GM12878 (cell line): ENCODE results near the gene CNKSR3. TPM values are rescaled to one million over a fixed set of nuclear protein-coding genes. Genes with fewer than 3 reads are reported as not detected.

Experiments used
- ATAC-seq: fragments of 200-7000 bp; cut with Tn5 transposase; 3 replicates; pipeline ENCODE4 v1.9.1; 2020; ENCODE audit warnings: mild to moderate bottlenecking, moderate library complexity
- BruUV-seq: library from RNA; stranded (reverse); fragments of 400-500 nt; replicated peaks from 2 replicates; lab custom pipeline; 2021; lab: Mats Ljungman, UMichigan
- CTCF ChIA-PET: fragments of 300-600 bp; sonication (Branson Sonifier 250); formaldehyde crosslinking; extraction: SDS; loops from one replicate; lab custom pipeline; 2021; ENCODE audit warnings: inconsistent platforms; lab: Yijun Ruan, JAX
- POLR2A ChIA-PET: fragments of 350-600 bp; formaldehyde crosslinking; extraction: SDS; loops from one replicate; lab custom pipeline; 2021; ENCODE audit warnings: inconsistent platforms; lab: Charles Lee
- RAD21 ChIA-PET: fragments of 300-600 bp; sonication (Branson Sonifier 250); formaldehyde crosslinking; loops from one replicate; lab custom pipeline; 2023; ENCODE audit warnings: antibody characterized with exemption; ENCODE audit not compliant: unreplicated experiment; lab: Charles Lee
- SMC1A ChIA-PET: fragments of 300-600 bp; sonication (Branson Sonifier 250); formaldehyde crosslinking; loops from one replicate; lab custom pipeline; 2023; ENCODE audit not compliant: unreplicated experiment, uncharacterized antibody; lab: Charles Lee
- DNase-seq: peaks from one replicate; pipeline ENCODE4 v3.0.0-alpha.2; 2011; ENCODE audit warnings: low read depth, low spot score
- FAIRE-seq: peaks from 3 replicates; lab custom pipeline; 2011; peaks lifted over from hg19 to GRCh38; lab: Jason Lieb, UNC
- H2AFZ ChIP-seq: 2 replicates; pipeline ENCODE4 v1.6.0; 2011; ENCODE audit warnings: low read depth, low read length, control low read depth; ENCODE audit not compliant: control insufficient read depth
- H3K27ac ChIP-seq: 2 replicates; pipeline ENCODE4 v1.5.1; 2011; ENCODE audit warnings: control low read depth; ENCODE audit not compliant: control insufficient read depth, insufficient read depth
- H3K27me3 ChIP-seq, 2 experiments: replicated peaks in 1 of 2; 2 replicates each; pipeline versions ENCODE4 v1.6.0 to v1.6.1; 2011; ENCODE audit warnings: low read length in 1 of 2; ENCODE audit not compliant: control insufficient read depth in 2 of 2, insufficient read depth in 2 of 2
- H3K36me3 ChIP-seq, 2 experiments: 2 replicates each; pipeline ENCODE4 v1.5.1; 2011; ENCODE audit warnings: low read length in 1 of 2; ENCODE audit not compliant: control insufficient read depth in 2 of 2, insufficient read depth in 2 of 2
- H3K4me1 ChIP-seq: 2 replicates; pipeline ENCODE4 v1.6.1; 2011; ENCODE audit warnings: mild to moderate bottlenecking, low read length, moderate library complexity, mixed read lengths; ENCODE audit not compliant: control insufficient read depth, insufficient read depth
- H3K4me2 ChIP-seq: 2 replicates; pipeline ENCODE4 v1.6.0; 2011; ENCODE audit warnings: control low read depth; ENCODE audit not compliant: control insufficient read depth, insufficient read depth
- H3K4me3 ChIP-seq: fragments of 200-600 bp; sonication (generic); 2 replicates; pipeline ENCODE4 v1.5.1; 2016
- H3K79me2 ChIP-seq: 2 replicates; pipeline ENCODE4 v1.6.0; 2011; ENCODE audit warnings: low read length; ENCODE audit not compliant: control insufficient read depth, insufficient read depth
- H3K9ac ChIP-seq: 2 replicates; pipeline ENCODE4 v1.8.0; 2011; ENCODE audit warnings: low read length, control low read depth, mixed read lengths; ENCODE audit not compliant: control insufficient read depth, insufficient read depth
- H3K9me3 ChIP-seq: replicated peaks from 3 replicates; pipeline ENCODE4 v1.5.1; 2011; ENCODE audit warnings: mild to moderate bottlenecking, low read length; ENCODE audit not compliant: control insufficient read depth, insufficient read depth
- H4K20me1 ChIP-seq: 2 replicates; pipeline ENCODE4 v1.6.0; 2011; ENCODE audit not compliant: control insufficient read depth, insufficient read depth
- ATF7 ChIP-seq: fragments of 450-650 bp; IDR thresholded peaks from 2 replicates; pipeline ENCODE4 v1.6.1; 2016; ENCODE audit warnings: low read depth, mild to moderate bottlenecking
- BACH1 ChIP-seq: fragments of 450-650 bp; IDR thresholded peaks from 2 replicates; pipeline ENCODE4 v1.6.1; 2017; ENCODE audit warnings: mild to moderate bottlenecking, borderline replicate concordance
- BCL11A ChIP-seq: IDR thresholded peaks from 2 replicates; pipeline ENCODE4 v1.6.1; 2011; ENCODE audit warnings: low read depth, low read length
- CREB1 ChIP-seq: IDR thresholded peaks from 2 replicates; pipeline ENCODE4 v1.6.1; 2012; ENCODE audit warnings: low read depth, mild to moderate bottlenecking, inconsistent platforms
- KAT2A ChIP-seq: conservative IDR thresholded peaks from 2 replicates; pipeline ENCODE4 v1.6.1; 2011; ENCODE audit warnings: low read depth, low read length; ENCODE audit not compliant: control insufficient read depth
- KDM1A ChIP-seq: fragments of 200-600 bp; sonication (generic); IDR thresholded peaks from 2 replicates; pipeline ENCODE4 v1.6.1; 2016; ENCODE audit warnings: borderline replicate concordance
- MEF2A ChIP-seq: IDR thresholded peaks from 2 replicates; pipeline ENCODE4 v1.6.1; 2011; ENCODE audit warnings: low read depth, mild to moderate bottlenecking, low read length, moderate library complexity; ENCODE audit not compliant: insufficient read depth
- PKNOX1 ChIP-seq: fragments of 450-650 bp; IDR thresholded peaks from 2 replicates; pipeline ENCODE4 v1.6.1; 2016; ENCODE audit warnings: mild to moderate bottlenecking
- PRDM15 ChIP-seq: fragments of 450-650 bp; formaldehyde crosslinking; IDR thresholded peaks from 2 replicates; pipeline ENCODE4 v1.4.0; 2020; ENCODE audit warnings: mild to moderate bottlenecking, moderate library complexity
- RAD51 ChIP-seq: fragments of 450-650 bp; IDR thresholded peaks from 2 replicates; pipeline ENCODE4 v1.6.1; 2016; ENCODE audit warnings: moderate library complexity, mild to moderate bottlenecking, inconsistent platforms
- SUZ12 ChIP-seq: fragments of 200-600 bp; sonication (generic); IDR thresholded peaks from one replicate; pipeline ENCODE4 v1.6.1; 2018; ENCODE audit warnings: antibody characterized with exemption, mild to moderate bottlenecking; ENCODE audit not compliant: unreplicated experiment
- TAF1 ChIP-seq: IDR thresholded peaks from 2 replicates; pipeline ENCODE4 v1.6.1; 2011; ENCODE audit warnings: mild to moderate bottlenecking, low read depth, low read length, borderline replicate concordance
- TCF12 ChIP-seq: IDR thresholded peaks from 2 replicates; pipeline ENCODE4 v1.6.1; 2011; ENCODE audit warnings: low read depth, mild to moderate bottlenecking, low read length
- ZBED1 ChIP-seq: IDR thresholded peaks from 2 replicates; pipeline ENCODE4 v1.6.1; 2016; ENCODE audit warnings: borderline replicate concordance
- WGBS: methylation state at CpG from one replicate; pipeline ENCODE4 v1.1.6; 2016; ENCODE audit warnings: low lambda C conversion rate; ENCODE audit not compliant: insufficient replicate concordance, insufficient coverage; ENCODE audit errors: missing lambda C conversion rate; 5-methylcytosine and 5-hydroxymethylcytosine counted together
- in situ Hi-C: fragments of 300-500 bp; cut with MboI; formaldehyde crosslinking; loops from 9 replicates; pipeline ENCODE4 v1.14.3; 2018; ENCODE audit warnings: mixed read lengths
- intact Hi-C: fragments of 100-400 bp; cut with micrococcal nuclease; formaldehyde crosslinking; loops from one replicate; pipeline ENCODE4 v1.14.2; 2022; ENCODE audit not compliant: unreplicated experiment
- polyA plus RNA-seq, 11 experiments: library from polyadenylated mRNA; depleted of rRNA in 4 of 11; unstranded in 6 of 11; stranded (reverse) in 5 of 11; fragments of >200 nt; fragmentation: Nextera tagmentation in 4 of 11; fragmentation: Illumina TruSeq in 1 of 11; extraction: Ambion mirVana in 4 of 11; extraction: Trizol in 1 of 11; gene quantifications; 1 replicate in 1 of 11; 2 replicates in 10 of 11; pipeline versions ENCODE4 v1.2.1 to v1.2.3, GENCODE V29; 2011 to 2016; ENCODE audit warnings: inconsistent platforms in 2 of 11, missing spikeins in 2 of 11, low read depth in 1 of 11
- total RNA-seq, 4 experiments: library from RNA; depleted of rRNA in 3 of 4; stranded (reverse); fragments of >200 nt in 3 of 4; fragmentation: Illumina TruSeq in 1 of 4; extraction: Trizol in 1 of 4; gene quantifications; 2 replicates each; pipeline versions ENCODE4 v1.2.1 to v1.2.3, GENCODE V29; 2013 to 2021
- TF ChIP-seq, protein P1 (sequence below): fragments of 450-650 bp; formaldehyde crosslinking; IDR thresholded peaks from 2 replicates; pipeline ENCODE4 v1.4.0; 2022; ENCODE audit warnings: mild to moderate bottlenecking, moderate library complexity

The CNKSR3 gene
- total and polyA plus RNA-seq, 10 of the 15 experiments (the other 5 are each of a cell fraction or from before 2014, with no cell fraction given): under 0.01 to 0.48 (median 0.12) TPM; not detected in 2

DNA sequence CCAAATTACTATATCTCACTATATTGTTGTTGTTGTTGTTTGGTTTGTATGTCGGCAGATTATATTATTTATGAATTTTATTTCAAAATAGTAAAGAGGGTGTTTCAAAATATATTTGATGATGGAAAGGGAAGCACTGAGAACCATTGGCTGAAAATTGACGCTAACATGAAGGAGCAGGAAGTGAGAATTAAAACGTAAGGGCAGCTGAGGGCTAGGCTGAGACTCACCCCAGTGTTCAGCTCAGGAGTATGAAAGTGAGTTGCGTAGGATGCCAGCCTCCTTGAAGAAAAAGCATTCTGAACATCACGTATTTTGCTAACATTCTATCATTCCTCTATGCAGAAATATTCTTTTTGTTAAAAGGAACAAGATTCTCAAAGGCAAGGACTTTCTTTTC, 143.1 kb downstream of the CNKSR3 start:
- no peaks in the 10 kb centered on the region for H3K36me3 ChIP-seq
- in situ Hi-C loops (no loop called here), intact Hi-C loops (no loop called here)
- ATAC-seq (no peak), DNase-seq (no peak), FAIRE-seq (no peak)
- H3K27ac ChIP-seq: no peak overlapping the region
- H3K4me2 ChIP-seq: no peak overlapping the region
- no peak overlapping the region for H3K9ac ChIP-seq
- ChIA-PET SMC1A (interaction anchor here (1.0 kb wide), 1 partner anchor 90 kb away, joined by 3 read pairs; no protein-coding TSS in a partner anchor), POLR2A (interaction anchor here (0.8 kb wide), 1 partner anchor 14 kb away, joined by 3 read pairs; no protein-coding TSS in a partner anchor), CTCF (interaction anchor here (3.0 kb wide), 1 partner anchor 90 kb away, joined by 11 read pairs; no protein-coding TSS in a partner anchor), RAD21 (no interaction called here)
- no peaks in the 10 kb centered on the region for H4K20me1 ChIP-seq
- H2AFZ ChIP-seq: no peak overlapping the region
- H3K27me3 ChIP-seq: peaks cover 0 to 5% of the 10 kb centered on the region in 2 experiments; a peak in 3 of 4 replicates
- H3K4me1 ChIP-seq: no peaks in the 10 kb centered on the region
- no TSS peak for BruUV-seq
- H3K79me2 ChIP-seq: no peaks in the 10 kb centered on the region
- no peak overlapping the region for H3K4me3 ChIP-seq
- no peaks in the 10 kb centered on the region for H3K9me3 ChIP-seq
- 52% methylated on average over 5 of the region's 5 CpGs for WGBS
- TF ChIP-seq KDM1A (no peak), TAF1 (no peak), RAD51 (no peak), ZBED1 (no peak), BACH1 (no peak), BCL11A (no peak), PKNOX1 (no peak), CREB1 (no peak), TCF12 (no peak), KAT2A (no peak), ATF7 (no peak), PRDM15 (CRISPR knock-in tag) (no peak), MEF2A (no peak), SUZ12 (no peak)
- TF ChIP-seq, protein P1, sequence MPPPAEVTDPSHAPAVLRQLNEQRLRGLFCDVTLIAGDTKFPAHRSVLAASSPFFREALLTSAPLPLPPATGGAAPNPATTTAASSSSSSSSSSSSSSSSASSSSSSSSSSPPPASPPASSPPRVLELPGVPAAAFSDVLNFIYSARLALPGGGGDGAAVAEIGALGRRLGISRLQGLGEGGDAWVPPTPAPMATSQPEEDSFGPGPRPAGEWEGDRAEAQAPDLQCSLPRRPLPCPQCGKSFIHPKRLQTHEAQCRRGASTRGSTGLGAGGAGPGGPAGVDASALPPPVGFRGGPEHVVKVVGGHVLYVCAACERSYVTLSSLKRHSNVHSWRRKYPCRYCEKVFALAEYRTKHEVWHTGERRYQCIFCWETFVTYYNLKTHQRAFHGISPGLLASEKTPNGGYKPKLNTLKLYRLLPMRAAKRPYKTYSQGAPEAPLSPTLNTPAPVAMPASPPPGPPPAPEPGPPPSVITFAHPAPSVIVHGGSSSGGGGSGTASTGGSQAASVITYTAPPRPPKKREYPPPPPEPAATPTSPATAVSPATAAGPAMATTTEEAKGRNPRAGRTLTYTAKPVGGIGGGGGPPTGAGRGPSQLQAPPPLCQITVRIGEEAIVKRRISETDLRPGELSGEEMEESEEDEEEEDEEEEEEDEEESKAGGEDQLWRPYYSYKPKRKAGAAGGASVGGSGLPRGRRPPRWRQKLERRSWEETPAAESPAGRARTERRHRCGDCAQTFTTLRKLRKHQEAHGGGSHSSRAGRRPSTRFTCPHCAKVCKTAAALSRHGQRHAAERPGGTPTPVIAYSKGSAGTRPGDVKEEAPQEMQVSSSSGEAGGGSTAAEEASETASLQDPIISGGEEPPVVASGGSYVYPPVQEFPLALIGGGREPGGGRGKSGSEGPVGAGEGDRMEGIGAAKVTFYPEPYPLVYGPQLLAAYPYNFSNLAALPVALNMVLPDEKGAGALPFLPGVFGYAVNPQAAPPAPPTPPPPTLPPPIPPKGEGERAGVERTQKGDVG: no peak
